Transverse colon (tissue), 4 donors: ENCODE results near the gene DGKZ. TPM values are rescaled to one million over a fixed set of nuclear protein-coding genes. Genes with fewer than 3 reads are reported as not detected.

Experiments
- DNase-seq: peaks from one replicate; pipeline ENCODE4 v3.0.0-alpha.2; 2019
- H3K27ac ChIP-seq, 4 donors: fragments of 200-600 bp; sonication (generic); 2 replicates each; pipeline ENCODE4 v1.5.1; 2016 to 2018; ENCODE audit warnings: inconsistent platforms in 4 of 4
- H3K27me3 ChIP-seq: fragments of 200-600 bp; sonication (generic); 2 replicates; pipeline ENCODE4 v1.5.1; 2017; ENCODE audit warnings: inconsistent platforms
- H3K36me3 ChIP-seq, 4 donors: fragments of 200-600 bp; sonication (generic); 2 replicates each; pipeline ENCODE4 v1.5.1; 2017 to 2019; ENCODE audit warnings: inconsistent platforms in 4 of 4
- H3K4me1 ChIP-seq, 4 donors: fragments of 200-600 bp; sonication (generic); 2 replicates each; pipeline ENCODE4 v1.5.1; 2017 to 2020; ENCODE audit warnings: inconsistent platforms in 4 of 4
- H3K4me3 ChIP-seq, 4 donors: fragments of 200-600 bp; sonication (generic); 1 replicate in 1 of 4; 2 replicates in 3 of 4; pipeline versions ENCODE4 v1.5.1 to v1.6.1; 2017 to 2019; ENCODE audit warnings: inconsistent platforms in 4 of 4
- H3K9me3 ChIP-seq, 2 donors: fragments of 200-600 bp; sonication (generic); 2 replicates each; pipeline ENCODE4 v1.5.1; 2017 to 2019; ENCODE audit warnings: inconsistent platforms in 2 of 2
- EP300 ChIP-seq: sonication (generic); formaldehyde crosslinking; IDR thresholded peaks from one replicate; pipeline ENCODE4 v1.6.1; 2017; ENCODE audit warnings: antibody characterized with exemption, low read depth
- POLR2A ChIP-seq: fragments of 450-650 bp; IDR thresholded peaks from one replicate; pipeline ENCODE4 v1.6.1; 2016; ENCODE audit warnings: antibody characterized with exemption, mild to moderate bottlenecking, moderate library complexity
- POLR2AphosphoS5 ChIP-seq, 3 donors: sonication (generic); formaldehyde crosslinking; IDR thresholded peaks; one replicate each; pipeline ENCODE4 v1.6.1; 2016; ENCODE audit warnings: antibody characterized with exemption in 3 of 3
- WGBS, 2 donors: methylation state at CpG; one replicate each; pipeline ENCODE4 v1.1.5; 2018; ENCODE audit warnings: low coverage in 1 of 2; 5-methylcytosine and 5-hydroxymethylcytosine counted together
- in situ Hi-C, 4 donors: fragments of 200-750 bp; cut with MboI; loops; one replicate each; pipeline versions ENCODE4 v1.15.0 to v1.15.1; 2017; ENCODE audit warnings: low sequenced_read_pairs in 3 of 4, low pct_ligation_motif_present in 1 of 4, low pct_unique_long_range_greater_than_20kb in 1 of 4
- intact Hi-C: fragments of 100-400 bp; cut with DNase I; formaldehyde crosslinking; loops from one replicate; pipeline ENCODE4 v1.15.1; 2023; ENCODE audit warnings: low total_unique reads
- total RNA-seq, 4 donors: library from RNA; depleted of rRNA; stranded (reverse); fragments of >200 nt; gene quantifications; one replicate each; pipeline ENCODE4 v1.1.0, GENCODE V29; 2016
- TF ChIP-seq, protein P1 (sequence below), 5 experiments: fragments of 200-600 bp in 3 of 5; fragments of 450-650 bp in 2 of 5; sonication (generic) in 3 of 5; IDR thresholded peaks; 1 replicate in 2 of 5; 2 replicates in 3 of 5; pipeline ENCODE4 v1.5.1; 2016 to 2017; ENCODE audit warnings: antibody characterized with exemption in 5 of 5, inconsistent platforms in 3 of 5, mild to moderate bottlenecking in 2 of 5, moderate library complexity in 1 of 5

The DGKZ gene
- total RNA-seq, 4 donors from 2014 or later, result 56.4 to 105 (median 67.7) TPM

DNA sequence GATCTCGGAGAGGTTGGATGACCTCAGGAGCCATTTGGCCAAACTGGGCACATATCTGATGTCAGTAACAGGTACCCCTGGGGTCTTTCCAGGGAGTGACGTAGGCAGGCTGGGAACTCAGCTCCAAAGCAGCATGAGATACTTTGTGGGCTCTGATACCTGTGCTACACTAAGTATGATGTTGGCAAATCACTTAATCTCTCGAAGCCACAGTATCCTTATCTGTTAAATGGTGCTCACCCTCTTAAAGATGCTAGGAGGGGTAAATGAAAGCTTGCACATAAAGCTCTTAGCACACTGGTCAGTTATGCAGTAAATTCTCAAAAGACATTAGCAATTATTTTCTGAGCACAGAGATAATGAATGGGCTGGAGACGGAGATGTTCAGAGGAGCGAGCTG, 17.1 kb upstream of the DGKZ start:
- TF ChIP-seq, protein P1, sequence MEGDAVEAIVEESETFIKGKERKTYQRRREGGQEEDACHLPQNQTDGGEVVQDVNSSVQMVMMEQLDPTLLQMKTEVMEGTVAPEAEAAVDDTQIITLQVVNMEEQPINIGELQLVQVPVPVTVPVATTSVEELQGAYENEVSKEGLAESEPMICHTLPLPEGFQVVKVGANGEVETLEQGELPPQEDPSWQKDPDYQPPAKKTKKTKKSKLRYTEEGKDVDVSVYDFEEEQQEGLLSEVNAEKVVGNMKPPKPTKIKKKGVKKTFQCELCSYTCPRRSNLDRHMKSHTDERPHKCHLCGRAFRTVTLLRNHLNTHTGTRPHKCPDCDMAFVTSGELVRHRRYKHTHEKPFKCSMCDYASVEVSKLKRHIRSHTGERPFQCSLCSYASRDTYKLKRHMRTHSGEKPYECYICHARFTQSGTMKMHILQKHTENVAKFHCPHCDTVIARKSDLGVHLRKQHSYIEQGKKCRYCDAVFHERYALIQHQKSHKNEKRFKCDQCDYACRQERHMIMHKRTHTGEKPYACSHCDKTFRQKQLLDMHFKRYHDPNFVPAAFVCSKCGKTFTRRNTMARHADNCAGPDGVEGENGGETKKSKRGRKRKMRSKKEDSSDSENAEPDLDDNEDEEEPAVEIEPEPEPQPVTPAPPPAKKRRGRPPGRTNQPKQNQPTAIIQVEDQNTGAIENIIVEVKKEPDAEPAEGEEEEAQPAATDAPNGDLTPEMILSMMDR (IDR thresholded peaks at IDR 0.05), result no peak
- TF ChIP-seq EP300, result no peak
- TF ChIP-seq POLR2A, result no peak
- no peak for TF ChIP-seq POLR2AphosphoS5 (IDR thresholded peaks at IDR 0.05)
- WGBS, 2 donors, result 74 to 80% methylated on average over 4 to 5 of the region's 5 CpGs
- intact Hi-C loops (no loop called here), in situ Hi-C loops (no loop called here)
- H3K27ac ChIP-seq, result no peak overlapping the region
- DNase-seq, result no peak
- no peaks in the 10 kb centered on the region for H3K36me3 ChIP-seq
- H3K9me3 ChIP-seq, result no peaks in the 10 kb centered on the region
- no peak overlapping the region for H3K4me3 ChIP-seq
- peaks cover 67% of the 10 kb centered on the region for H3K27me3 ChIP-seq
- H3K4me1 ChIP-seq, result peaks cover 8 to 21% (median 15%) of the 10 kb centered on the region in 4 donors

DNA sequence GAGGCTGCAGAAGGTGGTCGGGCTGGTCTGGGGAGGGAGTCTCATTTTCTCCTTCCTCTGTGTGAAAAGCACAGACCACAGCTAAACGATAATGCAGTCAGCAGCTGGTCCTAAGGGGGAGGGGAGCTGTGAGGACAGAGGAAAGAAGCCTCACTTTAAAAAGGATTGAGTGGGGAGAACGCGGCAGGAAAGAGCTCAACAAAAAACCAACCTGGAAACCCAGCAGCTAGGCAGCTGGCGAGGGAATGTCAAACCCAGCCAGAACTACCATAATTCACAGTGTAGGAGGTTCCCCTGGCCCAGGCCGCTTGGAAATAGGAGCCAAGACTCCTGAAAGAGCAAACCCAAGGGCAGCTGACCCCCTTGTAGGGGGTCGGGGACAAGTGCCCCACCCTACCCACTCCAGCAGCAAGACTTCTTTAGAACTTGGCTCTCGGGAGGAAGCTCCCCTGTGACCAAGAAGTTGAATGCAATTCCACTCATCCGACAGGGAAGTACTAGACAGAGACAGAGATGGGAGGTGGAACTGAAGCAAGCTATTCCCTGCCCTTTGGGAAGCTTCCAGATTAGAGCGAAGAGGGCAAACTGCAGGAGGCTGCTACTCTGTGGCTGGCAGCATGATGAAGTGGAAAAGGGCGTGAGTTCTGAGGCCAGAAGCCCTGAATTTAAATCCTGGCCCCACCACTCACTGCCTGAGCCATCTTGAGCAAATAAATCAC, 16.5 kb upstream of the DGKZ start:
- in situ Hi-C loops, result no loop called here
- intact Hi-C loops, result no loop called here
- no peaks in the 10 kb centered on the region for H3K9me3 ChIP-seq
- peaks cover 67% of the 10 kb centered on the region for H3K27me3 ChIP-seq
- no peak overlapping the region for H3K4me3 ChIP-seq
- TF ChIP-seq POLR2A, result no peak
- no peak for TF ChIP-seq POLR2AphosphoS5 (IDR thresholded peaks at IDR 0.05)
- no peak for TF ChIP-seq EP300
- TF ChIP-seq, protein P1 (IDR thresholded peaks at IDR 0.05), result no peak
- no peak for DNase-seq
- peaks cover 8 to 21% (median 15%) of the 10 kb centered on the region in 4 donors for H3K4me1 ChIP-seq
- H3K27ac ChIP-seq, result no peak overlapping the region
- no peaks in the 10 kb centered on the region for H3K36me3 ChIP-seq
- 36 to 49% methylated on average over 5 to 11 of the region's 11 CpGs for WGBS, 2 donors

- intact Hi-C loops, result no loop called here
- H3K4me3 ChIP-seq, result no peak overlapping the region
- H3K9me3 ChIP-seq, result no peaks in the 10 kb centered on the region
- 55 to 67% methylated on average over 3 to 5 of the region's 5 CpGs for WGBS, 2 donors
- DNase-seq, result no peak
- H3K27me3 ChIP-seq, result peaks cover 67% of the 10 kb centered on the region
- H3K4me1 ChIP-seq, result peaks cover 8 to 21% (median 15%) of the 10 kb centered on the region in 4 donors
- H3K27ac ChIP-seq, result no peak overlapping the region
- H3K36me3 ChIP-seq, result no peaks in the 10 kb centered on the region
- TF ChIP-seq POLR2AphosphoS5 (IDR thresholded peaks at IDR 0.05), result no peak
- TF ChIP-seq POLR2A, result no peak
- no peak for TF ChIP-seq EP300
- TF ChIP-seq, protein P1 (IDR thresholded peaks at IDR 0.05), result no peak
- in situ Hi-C loops, result no loop called here
These were observed 15.8 kb upstream of the DGKZ start for GRCh38 chr11:46331282-46331984.

GRCh38 chr11:46332093-46332567, 15.1 kb upstream of the DGKZ start:
- Histone ChIP-seq H3K4me3 (peak overlapping the region in 2 of 4 donors; percentile 42 to 51), H3K27me3 (peaks cover 67% of the 10 kb centered on the region), H3K36me3 (no peaks in the 10 kb centered on the region), H3K27ac (no peak overlapping the region), H3K4me1 (peaks cover 8 to 21% (median 15%) of the 10 kb centered on the region in 4 donors), H3K9me3 (no peaks in the 10 kb centered on the region)
- in situ Hi-C loops, result no loop called here
- intact Hi-C loops, result no loop called here
- TF ChIP-seq, protein P1 (IDR thresholded peaks at IDR 0.05), result no peak
- no peak for TF ChIP-seq POLR2A
- no peak for TF ChIP-seq EP300
- no peak for TF ChIP-seq POLR2AphosphoS5 (IDR thresholded peaks at IDR 0.05)
- no peak for DNase-seq
- WGBS, 2 donors, result 25% methylated on average over 8 of the region's 8 CpGs; no CpG with 5 or more reads in 1 of the 2 donors
